Measurements from ENCODE around the gene SENP5. TPM values are rescaled to one million over a fixed set of nuclear protein-coding genes. Genes with fewer than 3 reads are reported as not detected.

Gene SENP5
- total RNA-seq, 1 donor from 2014 or later: 44.0 TPM

DNA sequence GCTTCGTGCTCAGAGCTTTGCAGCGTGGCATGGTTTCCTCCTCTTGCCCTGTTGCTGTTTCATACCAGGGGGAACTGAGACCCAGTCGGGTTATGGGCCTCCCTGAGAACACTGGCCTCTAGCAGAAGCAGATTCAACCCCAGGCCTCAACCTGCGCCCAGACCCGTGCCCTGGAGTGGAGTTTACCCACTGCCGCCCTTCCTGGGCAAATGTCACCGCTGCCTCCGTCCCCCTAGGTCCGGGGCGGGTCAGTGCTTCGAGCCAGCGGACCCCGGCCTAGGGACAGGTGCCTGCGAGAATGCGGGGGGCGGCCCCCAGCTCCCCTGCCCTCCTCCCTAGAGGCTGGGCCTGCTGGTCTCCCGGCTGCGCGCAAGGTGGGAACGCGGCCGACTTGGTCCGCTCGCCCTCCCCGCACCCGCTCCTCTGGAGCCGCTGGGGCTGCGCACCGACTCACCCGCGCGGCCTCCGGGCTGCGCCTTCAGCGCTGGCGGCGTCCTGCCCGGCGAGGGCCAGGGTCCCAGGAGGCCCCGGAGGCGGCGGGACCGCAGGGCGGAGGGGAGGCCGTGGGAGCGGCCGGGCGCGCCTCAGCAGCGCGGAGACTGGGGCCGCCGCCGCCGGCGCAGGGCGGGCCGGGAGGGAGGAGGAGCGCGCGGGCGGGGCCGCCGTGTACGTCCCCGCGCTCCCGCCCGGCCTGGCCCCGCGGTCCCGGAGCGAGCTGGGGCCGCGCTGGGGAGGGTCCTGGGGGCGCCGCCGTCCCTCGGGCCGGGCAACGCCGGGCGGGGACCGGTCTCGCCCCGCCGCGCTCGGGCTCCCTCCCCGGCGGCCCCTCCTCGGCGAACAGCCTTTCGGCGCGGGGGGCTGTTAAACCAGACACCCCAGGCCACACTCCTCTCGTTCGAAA is 100.8 kb downstream of the SENP5 start, which contains the start of gene PIGZ:
TSS of gene PIGZ (minus strand) at position 601 of the 901 bp plus-strand sequence. CDS start 16,802 bp downstream, outside the sequence.
- DNase-seq (ENCODE audit: low spot score): no peak

DNA sequence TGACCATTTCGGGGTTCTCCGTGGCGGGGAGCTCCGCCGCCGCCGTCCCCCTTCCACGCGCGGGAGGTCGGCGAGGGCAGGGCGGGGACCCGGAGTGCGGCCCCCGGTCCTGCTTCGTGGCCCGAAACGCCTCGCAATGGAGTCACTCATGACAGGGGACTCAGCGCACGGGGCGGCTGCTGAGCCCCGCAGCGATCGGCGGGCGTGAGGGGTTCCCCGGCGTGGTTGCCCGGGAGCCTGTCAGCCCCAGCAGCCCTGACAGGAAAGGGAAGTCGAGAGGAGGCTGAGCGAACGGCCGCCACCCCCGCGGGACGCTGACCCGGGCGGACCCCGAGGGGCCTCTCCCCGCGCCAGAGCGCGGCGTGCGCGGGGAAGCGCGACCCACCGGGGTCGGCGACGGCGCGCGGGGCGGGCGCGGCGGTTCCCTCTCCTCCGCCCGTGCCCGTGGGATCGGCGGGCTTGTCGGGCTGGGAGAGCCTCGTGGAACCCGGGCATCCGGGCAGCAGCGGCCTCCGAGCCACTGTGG is 101.5 kb downstream of the SENP5 start:
- DNase-seq (ENCODE audit: low spot score): no peak

DNA sequence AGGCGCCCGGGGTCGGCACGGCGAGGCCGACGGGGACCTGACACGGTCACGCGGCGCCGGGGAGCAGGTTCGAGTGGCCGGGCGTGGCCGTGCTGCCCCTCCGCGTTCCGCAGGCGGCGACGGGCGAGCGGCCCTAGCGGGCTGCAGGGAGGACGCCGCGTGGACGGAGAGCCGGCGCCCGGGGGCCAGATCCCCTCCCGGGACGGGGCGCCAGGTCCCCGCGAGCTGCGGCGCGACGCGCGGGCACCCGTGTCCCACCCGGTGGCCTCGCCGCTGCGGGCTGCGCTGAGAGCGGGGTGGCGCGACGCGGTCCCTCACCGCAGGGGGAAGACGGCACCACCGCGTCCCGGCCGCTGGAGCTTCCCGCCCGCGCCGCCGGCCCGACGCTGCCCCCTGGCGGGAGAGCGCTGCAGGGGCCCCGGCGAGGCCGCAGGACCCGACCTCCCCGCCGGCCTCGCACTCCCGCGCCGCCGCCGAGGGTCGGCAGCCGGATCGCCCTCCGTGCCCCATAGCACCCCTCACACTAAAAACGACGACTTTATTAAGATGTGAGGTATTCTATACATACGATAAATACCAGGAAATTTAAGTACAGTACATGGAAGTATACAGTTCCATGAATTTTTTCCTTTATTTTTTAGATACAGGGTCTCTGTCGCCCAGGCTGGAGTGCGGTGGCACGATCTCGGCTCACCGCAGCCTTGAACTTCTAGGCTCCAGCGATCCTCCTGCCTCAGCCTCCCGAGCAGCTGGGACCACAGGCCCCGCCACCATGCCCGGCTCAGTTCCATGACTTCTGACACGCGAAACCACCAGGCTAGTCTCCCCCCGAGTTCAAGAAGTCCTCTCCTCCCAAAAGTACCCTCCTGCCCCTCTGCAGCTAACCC is 102.2 kb downstream of the SENP5 start:
- DNase-seq (ENCODE audit: low spot score): no peak

- no peak for DNase-seq (ENCODE audit: low spot score)
These were observed 102.9 kb downstream of the SENP5 start for GRCh38 chr3:196970547-196971093.

GRCh38 chr3:196971094-196971698 is 103.5 kb downstream of the SENP5 start:
- no peak for DNase-seq (ENCODE audit: low spot score)

DNA sequence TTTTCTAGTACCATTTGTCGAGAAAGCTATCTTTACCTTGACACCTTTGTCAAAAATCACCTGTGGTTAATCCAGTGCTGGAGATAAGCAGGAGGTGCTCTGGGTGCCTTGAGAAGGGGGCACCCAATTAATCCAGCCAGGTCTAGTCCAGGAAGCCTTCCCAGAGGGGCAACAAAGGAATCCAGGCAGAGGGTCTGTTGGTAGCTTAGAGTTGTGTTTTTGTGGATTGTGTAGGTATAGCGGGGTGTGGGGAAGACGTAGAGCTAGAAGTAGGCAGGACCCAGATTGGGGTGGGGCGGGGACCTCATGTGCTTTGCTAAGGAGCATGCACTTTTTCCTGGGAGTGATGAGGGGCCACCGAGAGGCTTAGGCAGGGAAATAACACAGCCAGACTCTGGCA is 106.9 kb downstream of the SENP5 start:
- no peak for DNase-seq (ENCODE audit: low spot score)

- no peak for DNase-seq (ENCODE audit: low spot score)
These were observed 107.6 kb downstream of the SENP5 start for GRCh38 chr3:196975349-196975748.

GRCh38 chr3:196976941-196977340 is 109.2 kb downstream of the SENP5 start:
- DNase-seq (ENCODE audit: low spot score): no peak

DNA sequence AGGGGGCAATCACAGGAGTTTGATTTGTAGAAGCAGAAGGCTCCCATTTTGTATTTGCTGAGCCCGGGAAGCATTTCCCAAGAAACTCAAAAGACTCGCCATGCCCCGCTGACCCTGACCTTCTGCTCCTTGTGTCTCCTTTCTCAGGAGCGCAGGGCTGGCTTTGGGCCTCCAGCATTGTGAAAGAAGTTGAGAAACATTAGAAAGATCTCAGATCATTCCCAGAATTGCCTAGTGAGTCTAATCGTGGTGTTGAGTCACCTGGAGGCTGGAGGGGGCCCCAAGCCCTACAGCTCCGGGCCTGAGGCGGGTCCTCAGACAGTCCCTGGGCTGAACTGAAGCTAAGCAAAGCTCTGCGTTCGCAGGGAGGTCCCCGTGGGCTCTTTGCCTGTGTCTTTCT is 111.8 kb downstream of the SENP5 start:
- no peak for DNase-seq (ENCODE audit: low spot score)

- DNase-seq (ENCODE audit: low spot score): no peak
These were observed 113.9 kb downstream of the SENP5 start for GRCh38 chr3:196981657-196982056.

DNA sequence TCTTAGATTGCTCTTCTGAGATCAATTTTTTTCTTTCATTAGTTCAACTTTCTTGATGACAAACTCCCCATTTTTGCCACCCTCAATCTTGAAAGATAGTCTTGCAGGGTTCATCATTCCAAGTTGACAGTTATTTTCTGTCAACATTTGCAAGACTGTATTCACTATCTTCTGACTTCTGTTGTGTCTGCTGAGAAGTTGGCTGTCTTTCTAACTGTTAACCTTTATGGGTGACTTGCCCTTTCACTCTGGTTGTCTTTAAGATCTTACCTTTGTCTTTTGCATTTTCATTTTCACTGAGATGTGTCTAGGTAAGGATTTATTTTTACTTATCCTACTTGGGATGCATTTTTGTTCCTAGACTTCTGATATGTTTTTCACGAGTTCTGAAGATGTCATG is 115.5 kb downstream of the SENP5 start:
- no peak for DNase-seq (ENCODE audit: low spot score)

Other genes starting within 250 kb of the SENP5 start
- 4.2 TPM for gene NRROS, start 228.2 kb upstream of the SENP5 start, total RNA-seq
- 0.62 TPM for gene CEP19, start 155.7 kb upstream of the SENP5 start, total RNA-seq
- gene PIGX, start 155.5 kb upstream of the SENP5 start, total RNA-seq: 13.4 TPM
- 55.0 TPM for gene PAK2, start 128.1 kb upstream of the SENP5 start, total RNA-seq
- 80.9 TPM for gene NCBP2, start 74.6 kb downstream of the SENP5 start, total RNA-seq
- 16.3 TPM for gene PIGZ, start 100.9 kb downstream of the SENP5 start, total RNA-seq
- 3.4 TPM for gene MELTF, start 161.9 kb downstream of the SENP5 start, total RNA-seq